Brain microvascular endothelial cell (primary cell): ENCODE results near the gene LDB3.

ENCODE experiments used
- DNase-seq: peaks from one replicate; pipeline ENCODE4 v3.0.0-alpha.2; 2020
- H3K27ac ChIP-seq: fragments of 250-450 bp; sonication (Bioruptor Pico); 2 replicates; pipeline ENCODE4 v1.5.1; 2020; ENCODE audit warnings: mild to moderate bottlenecking, moderate library complexity
- H3K27me3 ChIP-seq: fragments of 250-450 bp; sonication (Bioruptor Pico); replicated peaks from 2 replicates; pipeline ENCODE4 v1.5.1; 2020; ENCODE audit warnings: mild to moderate bottlenecking
- H3K36me3 ChIP-seq: fragments of 250-450 bp; sonication (Bioruptor Pico); replicated peaks from 2 replicates; pipeline ENCODE4 v1.5.1; 2020; ENCODE audit warnings: mild to moderate bottlenecking
- H3K4me3 ChIP-seq: 2 replicates; pipeline ENCODE4 v1.5.1; 2011; ENCODE audit warnings: low read depth, mild to moderate bottlenecking, control low read depth, low read length, moderate library complexity
- in situ Hi-C: cut with HindIII; loops from 2 replicates; pipeline ENCODE4 v1.10.0; 2017; ENCODE audit warnings: low sequenced_read_pairs, low pct_ligation_motif_present
- TF ChIP-seq, protein P1 (sequence below): IDR thresholded peaks from 2 replicates; pipeline ENCODE4 v1.5.1; 2011; ENCODE audit warnings: low read depth, mild to moderate bottlenecking, moderate library complexity, low read length, control low read depth, inconsistent platforms; ENCODE audit errors: missing control alignments

The LDB3 gene

DNA sequence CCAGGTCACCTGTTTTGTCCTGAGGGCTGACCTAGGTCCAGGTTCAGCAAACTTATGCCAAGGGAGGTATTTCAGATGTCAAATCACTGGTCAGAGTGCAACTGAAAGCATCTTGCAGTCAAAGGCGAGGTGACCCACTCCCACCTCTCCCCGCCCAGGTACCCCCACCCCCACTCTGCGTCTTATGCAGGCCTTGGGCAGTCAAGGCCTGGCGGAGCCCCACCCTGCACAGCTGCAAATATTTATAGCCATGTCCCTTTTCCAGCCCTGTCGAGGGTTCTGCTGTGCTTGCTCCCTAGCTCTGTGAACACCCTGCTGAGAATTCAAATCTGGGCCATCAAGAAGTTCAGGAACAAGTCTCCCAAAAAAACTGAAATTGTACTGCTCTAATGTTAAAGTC is 47.5 kb downstream of the LDB3 start:
- no peak for DNase-seq
- H3K27ac ChIP-seq, result no peak overlapping the region
- H3K4me3 ChIP-seq, result no peak overlapping the region
- H3K36me3 ChIP-seq, result no peaks in the 10 kb centered on the region
- TF ChIP-seq, protein P1, sequence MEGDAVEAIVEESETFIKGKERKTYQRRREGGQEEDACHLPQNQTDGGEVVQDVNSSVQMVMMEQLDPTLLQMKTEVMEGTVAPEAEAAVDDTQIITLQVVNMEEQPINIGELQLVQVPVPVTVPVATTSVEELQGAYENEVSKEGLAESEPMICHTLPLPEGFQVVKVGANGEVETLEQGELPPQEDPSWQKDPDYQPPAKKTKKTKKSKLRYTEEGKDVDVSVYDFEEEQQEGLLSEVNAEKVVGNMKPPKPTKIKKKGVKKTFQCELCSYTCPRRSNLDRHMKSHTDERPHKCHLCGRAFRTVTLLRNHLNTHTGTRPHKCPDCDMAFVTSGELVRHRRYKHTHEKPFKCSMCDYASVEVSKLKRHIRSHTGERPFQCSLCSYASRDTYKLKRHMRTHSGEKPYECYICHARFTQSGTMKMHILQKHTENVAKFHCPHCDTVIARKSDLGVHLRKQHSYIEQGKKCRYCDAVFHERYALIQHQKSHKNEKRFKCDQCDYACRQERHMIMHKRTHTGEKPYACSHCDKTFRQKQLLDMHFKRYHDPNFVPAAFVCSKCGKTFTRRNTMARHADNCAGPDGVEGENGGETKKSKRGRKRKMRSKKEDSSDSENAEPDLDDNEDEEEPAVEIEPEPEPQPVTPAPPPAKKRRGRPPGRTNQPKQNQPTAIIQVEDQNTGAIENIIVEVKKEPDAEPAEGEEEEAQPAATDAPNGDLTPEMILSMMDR, result no peak
- in situ Hi-C loops, result no loop called here
- H3K27me3 ChIP-seq, result no peaks in the 10 kb centered on the region

DNA sequence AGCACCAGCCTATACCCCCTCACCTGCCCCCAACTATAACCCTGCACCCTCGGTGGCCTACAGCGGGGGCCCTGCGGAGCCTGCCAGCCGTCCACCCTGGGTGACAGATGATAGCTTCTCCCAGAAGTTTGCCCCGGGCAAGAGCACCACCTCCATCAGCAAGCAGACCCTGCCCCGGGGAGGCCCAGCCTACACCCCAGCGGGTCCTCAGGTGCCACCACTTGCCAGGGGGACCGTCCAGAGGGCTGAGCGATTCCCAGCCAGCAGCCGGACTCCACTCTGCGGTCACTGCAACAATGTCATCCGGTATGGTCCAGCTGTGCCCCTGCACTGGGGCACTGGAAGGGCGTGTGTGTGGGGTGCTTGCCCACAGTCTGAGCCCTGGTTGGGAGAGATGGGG is 48.2 kb downstream of the LDB3 start:
- Histone ChIP-seq H3K4me3 (no peak overlapping the region), H3K36me3 (no peaks in the 10 kb centered on the region), H3K27me3 (no peaks in the 10 kb centered on the region), H3K27ac (no peak overlapping the region)
- TF ChIP-seq, protein P1, result no peak
- in situ Hi-C loops, result no loop called here
- DNase-seq, result no peak

DNA sequence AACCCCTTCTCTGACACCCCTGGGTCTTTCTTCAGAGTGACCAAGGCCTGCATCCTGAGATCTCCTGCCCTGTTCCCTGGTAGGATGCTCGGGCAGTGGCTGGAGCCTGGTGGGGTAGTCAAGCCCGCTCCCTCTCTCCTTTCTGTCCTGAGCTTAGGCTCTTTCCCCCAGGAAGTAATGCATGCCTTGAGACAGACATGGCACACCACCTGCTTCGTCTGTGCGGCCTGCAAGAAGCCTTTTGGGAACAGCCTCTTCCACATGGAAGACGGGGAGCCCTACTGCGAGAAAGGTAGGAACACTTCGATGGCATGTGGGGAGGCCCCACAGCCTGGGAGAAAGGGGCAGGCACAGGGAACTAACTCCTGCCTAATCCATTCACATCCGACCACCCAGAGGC is 50.2 kb downstream of the LDB3 start:
- no peaks in the 10 kb centered on the region for H3K27me3 ChIP-seq
- H3K4me3 ChIP-seq, result no peak overlapping the region
- H3K27ac ChIP-seq, result no peak overlapping the region
- H3K36me3 ChIP-seq, result no peaks in the 10 kb centered on the region
- DNase-seq, result no peak
- in situ Hi-C loops, result no loop called here
- TF ChIP-seq, protein P1, result no peak

DNA sequence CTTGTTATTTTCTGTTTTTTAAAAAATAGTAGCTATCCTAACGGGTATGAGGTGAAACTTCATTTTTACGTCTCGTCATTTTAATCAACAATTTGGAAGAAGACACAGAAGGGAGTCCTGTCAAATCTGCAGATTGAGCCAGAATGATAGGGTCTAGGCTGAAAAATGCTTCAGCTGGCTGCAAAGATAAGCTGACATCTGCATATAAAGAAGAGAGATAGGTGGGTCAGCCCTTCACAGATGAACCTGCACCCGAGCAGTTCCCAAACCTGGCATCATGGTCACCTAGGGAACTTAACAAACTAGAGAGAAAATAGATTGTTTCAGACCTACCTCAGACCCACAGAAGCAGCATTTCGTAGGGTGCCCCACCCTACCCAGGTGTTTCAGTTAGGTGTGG is 52.9 kb downstream of the LDB3 start:
- DNase-seq, result no peak
- no peaks in the 10 kb centered on the region for H3K27me3 ChIP-seq

DNA sequence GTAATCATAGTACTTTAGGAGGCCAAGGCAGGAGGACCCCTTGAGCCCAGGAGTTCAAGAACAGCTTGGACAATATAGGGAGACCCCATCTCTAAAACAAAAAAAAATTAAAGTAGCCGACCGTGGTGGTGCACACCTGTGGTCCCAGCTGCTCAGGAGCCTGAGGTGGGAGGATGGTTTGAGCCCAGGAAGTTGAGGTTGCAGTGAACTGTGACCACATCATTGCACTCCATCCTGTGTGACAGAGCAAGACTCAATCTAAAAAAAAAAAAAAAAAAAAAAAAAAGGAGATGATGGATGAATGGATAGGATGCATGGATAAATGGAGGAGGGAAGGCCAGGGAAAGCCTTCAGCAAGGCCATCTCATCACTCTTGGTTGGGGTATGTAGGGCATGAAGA is 54.7 kb downstream of the LDB3 start:
- no peak overlapping the region for H3K27ac ChIP-seq
- H3K36me3 ChIP-seq, result no peaks in the 10 kb centered on the region
- H3K27me3 ChIP-seq, result no peaks in the 10 kb centered on the region
- in situ Hi-C loops, result no loop called here
- H3K4me3 ChIP-seq, result no peak overlapping the region
- TF ChIP-seq, protein P1, result no peak
- DNase-seq, result no peak

More for the DNA sequence above, 52.9 kb downstream of the LDB3 start:
- Histone ChIP-seq H3K4me3 (no peak overlapping the region), H3K36me3 (no peaks in the 10 kb centered on the region), H3K27ac (no peak overlapping the region)
- TF ChIP-seq, protein P1, result no peak
- in situ Hi-C loops, result no loop called here

DNA sequence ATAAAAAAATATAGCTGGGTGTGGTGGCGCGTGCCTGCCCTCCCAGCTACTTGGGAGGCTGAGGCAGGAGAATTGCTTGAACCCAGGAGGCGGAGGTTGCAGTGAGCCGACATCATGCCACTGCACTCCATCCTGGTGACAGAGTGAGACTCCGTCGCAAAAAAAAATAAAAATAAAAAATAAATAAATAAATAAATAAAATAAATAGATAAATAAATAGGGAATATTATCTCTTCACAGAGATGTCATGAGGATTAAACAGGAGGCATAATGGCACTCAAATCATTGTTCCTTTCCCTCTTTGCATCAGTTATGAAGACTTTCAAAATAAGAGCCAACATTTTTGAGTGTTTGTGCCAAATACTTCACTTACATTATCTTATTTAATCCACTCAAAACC is 56.1 kb downstream of the LDB3 start:
- Histone ChIP-seq H3K27ac (no peak overlapping the region), H3K4me3 (no peak overlapping the region), H3K27me3 (no peaks in the 10 kb centered on the region), H3K36me3 (no peaks in the 10 kb centered on the region)
- in situ Hi-C loops, result no loop called here
- TF ChIP-seq, protein P1, result no peak
- no peak for DNase-seq
